ENCODE data around the gene FRG2B.

- TF ChIP-seq CTCF (tag by site-specific recombination; IDR thresholded peaks at IDR 0.05): no peak
- TF ChIP-seq ZSCAN5A (tag by site-specific recombination; IDR thresholded peaks at IDR 0.05): no peak
- TF ChIP-seq REST (tag by site-specific recombination; IDR thresholded peaks at IDR 0.05): no peak
- no peak for TF ChIP-seq ZNF792 (tag by site-specific recombination; IDR thresholded peaks at IDR 0.05)
- TF ChIP-seq REPIN1 (tag by site-specific recombination; IDR thresholded peaks at IDR 0.05; ENCODE audit: low read depth): no peak
- TF ChIP-seq ZNF768 (tag by site-specific recombination; IDR thresholded peaks at IDR 0.05): no peak
- no peak for TF ChIP-seq ZNF416 (tag by site-specific recombination; IDR thresholded peaks at IDR 0.05)
- TF ChIP-seq TCF7L2 (IDR thresholded peaks at IDR 0.05; ENCODE audit: borderline replicate concordance, low read depth, low read length): no peak
- no peak for TF ChIP-seq ZBTB26 (tag by site-specific recombination; optimal IDR thresholded peaks at IDR 0.05)
Observed at GRCh38 chr10:133613699-133614098, 12.9 kb downstream of the FRG2B start.
